Hair follicle dermal papilla cell (primary cell): ENCODE data around the gene GNG10. TPM values are rescaled to one million over a fixed set of nuclear protein-coding genes. Genes with fewer than 3 reads are reported as not detected.

Experiments
- total RNA-seq: library from RNA; depleted of rRNA; stranded (reverse); fragments of >200 nt; gene quantifications from 2 replicates; pipeline ENCODE4 v1.2.3, GENCODE V29; 2012

The GNG10 gene
- total RNA-seq = 63.0 and 74.1 TPM in 2 replicates

GRCh38 chr9:111661150-111661801 lies at the start of gene GNG10:
TSS of gene GNG10 (plus strand) at chr9:111661605. CDS start at chr9:111661635, 30 bp downstream.

GRCh38 chr9:111631214-111631971 lies 30.0 kb upstream of the GNG10 start, which contains the start of gene DNAJC25:
TSS of gene DNAJC25 (plus strand) at chr9:111631334. CDS start at chr9:111631408, 74 bp downstream.

Other genes starting within 250 kb of the GNG10 start
- gene ECPAS, start 177.2 kb upstream of the GNG10 start, total RNA-seq = 90.5 and 104 TPM in 2 replicates
- 3.1 and 4.4 TPM in 2 replicates for gene ZNF483, start 136.4 kb upstream of the GNG10 start, total RNA-seq
- 35.9 and 43.5 TPM in 2 replicates for gene PTGR1, start 62.0 kb upstream of the GNG10 start, total RNA-seq
- gene DNAJC25, start 30.3 kb upstream of the GNG10 start, total RNA-seq = 5.7 and 6.6 TPM in 2 replicates
- under 0.01 TPM in 1 of 2 replicates, not detected in the other for gene SHOC1, start 133.3 kb downstream of the GNG10 start, total RNA-seq
- gene UGCG, start 235.2 kb downstream of the GNG10 start, total RNA-seq = 203 and 239 TPM in 2 replicates